ENCODE results near the gene TRAFD1. TPM values are rescaled to one million over a fixed set of nuclear protein-coding genes. Genes with fewer than 3 reads are reported as not detected.

The TRAFD1 gene
- total RNA-seq, 1 experiment from 2014 or later, result 38.8 TPM

- H3K9me3 Mint-ChIP-seq (ENCODE audit: low read depth, unreplicated experiment), result no peaks in the 10 kb centered on the region
- no peak overlapping the region for H3K4me3 Mint-ChIP-seq (ENCODE audit: low read depth, unreplicated experiment)
- H3K27me3 Mint-ChIP-seq (ENCODE audit: unreplicated experiment), result no peaks in the 10 kb centered on the region
- intact Hi-C loops (cut with micrococcal nuclease; ENCODE audit: unreplicated experiment), result no loop called here
- no peak overlapping the region for H3K27ac Mint-ChIP-seq (ENCODE audit: unreplicated experiment)
- CTCF ChIA-PET, result interaction anchor here (0.7 kb wide), 1 partner anchor 188 kb away, joined by 3 read pairs; no protein-coding TSS in a partner anchor
- H3K4me1 Mint-ChIP-seq (ENCODE audit: low read depth, unreplicated experiment), result no peaks in the 10 kb centered on the region
- peaks cover 8% of the 10 kb centered on the region for H3K36me3 Mint-ChIP-seq (ENCODE audit: insufficient read depth, unreplicated experiment)
- TF ChIP-seq CTCF (IDR thresholded peaks at IDR 0.05; ENCODE audit: unreplicated experiment), result no peak
- BruUV-seq (replicated peaks), result no TSS peak
- no peak for DNase-seq
These were observed 73.8 kb downstream of the TRAFD1 start for GRCh38 chr12:112199136-112199535.

Small RNAs within 50 kb of the gene (microRNA-seq; reads per million reads assigned to microRNA genes)
- 1.1 reads per million for gene MIR6861

Other genes starting within 250 kb of the TRAFD1 start
- gene TMEM116, start 112.4 kb upstream of the TRAFD1 start, total RNA-seq (2022), result 13.0 and 13.5 TPM in 2 replicates
- gene ERP29, start 112.1 kb upstream of the TRAFD1 start, total RNA-seq (2022), result 162 and 165 TPM in 2 replicates
- gene NAA25, start 16.8 kb upstream of the TRAFD1 start, total RNA-seq (2022), result 55.0 and 56.3 TPM in 2 replicates

Measured in Calu3 (cell line).